ENCODE measurements around the gene GUCD1.
"Not testable (repeated sequence)": the region's sequence is repeated elsewhere in the genome, so short reads cannot be mapped to it uniquely, and the experiment has no call there.

The GUCD1 gene

GRCh38 chr22:24563246-24563645 lies 8.3 kb upstream of the GUCD1 start:
- no peak for DNase-seq

GRCh38 chr22:24559471-24559870 lies 4.5 kb upstream of the GUCD1 start:
- DNase-seq, result no peak

DNA sequence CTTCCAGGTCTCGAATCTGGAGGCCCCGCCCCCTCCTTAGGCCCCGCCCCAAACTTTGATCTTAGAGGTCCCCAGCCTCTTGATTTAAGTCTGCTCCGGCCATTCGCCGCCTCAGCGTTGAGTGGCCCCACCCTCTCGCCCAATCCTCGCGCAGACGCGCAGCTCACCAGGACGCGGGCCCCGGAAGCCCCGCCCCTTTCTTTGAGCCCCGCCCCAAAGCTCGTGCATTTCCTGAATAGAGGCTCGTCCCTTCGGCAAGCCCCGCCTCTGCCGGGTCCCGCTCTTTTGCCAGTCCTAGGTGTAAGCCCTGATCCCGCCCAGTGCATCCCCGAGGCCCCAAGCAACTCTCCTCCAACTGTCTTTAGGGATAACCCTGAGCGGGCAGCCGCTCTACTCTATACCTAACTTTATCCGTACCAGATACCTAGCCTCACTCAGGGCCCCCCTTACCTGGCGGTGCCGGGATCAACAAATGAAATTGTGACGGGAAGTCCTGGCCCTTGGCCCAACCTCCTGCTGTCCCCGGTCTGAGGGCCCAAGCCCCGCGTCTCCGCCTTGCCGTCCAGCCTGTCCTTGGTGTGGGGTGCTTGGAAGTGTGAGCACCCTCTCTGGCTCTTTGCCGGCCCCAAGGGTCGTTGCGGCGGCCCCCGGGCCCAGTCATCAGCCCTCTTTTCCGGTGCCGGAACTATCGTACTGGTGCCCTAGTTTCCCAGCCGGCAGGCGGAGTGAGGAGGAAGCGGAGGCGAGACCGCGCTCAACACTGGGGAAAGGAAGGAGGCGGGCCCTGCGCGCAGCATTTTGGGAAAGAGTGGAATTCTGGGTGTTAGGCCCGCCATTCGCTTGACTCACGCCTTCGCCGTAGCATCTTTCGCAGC lies 464 bp upstream of the GUCD1 start, which contains the start of gene SNRPD3:
TSS of gene SNRPD3 (plus strand) at position 835 of the 875 bp plus-strand sequence. CDS start 1,676 bp downstream, outside the sequence.
- peak; percentile 82 for DNase-seq

- no peak for DNase-seq
These were observed 1.2 kb downstream of the GUCD1 start for GRCh38 chr22:24553597-24554312.

- DNase-seq, result not testable (repeated sequence)
These were observed 2.2 kb downstream of the GUCD1 start for GRCh38 chr22:24552503-24553286.

GRCh38 chr22:24550902-24551435 lies 4.0 kb downstream of the GUCD1 start:
- no peak for DNase-seq

GRCh38 chr22:24550028-24550901 lies 4.7 kb downstream of the GUCD1 start:
- DNase-seq, result no peak

DNA sequence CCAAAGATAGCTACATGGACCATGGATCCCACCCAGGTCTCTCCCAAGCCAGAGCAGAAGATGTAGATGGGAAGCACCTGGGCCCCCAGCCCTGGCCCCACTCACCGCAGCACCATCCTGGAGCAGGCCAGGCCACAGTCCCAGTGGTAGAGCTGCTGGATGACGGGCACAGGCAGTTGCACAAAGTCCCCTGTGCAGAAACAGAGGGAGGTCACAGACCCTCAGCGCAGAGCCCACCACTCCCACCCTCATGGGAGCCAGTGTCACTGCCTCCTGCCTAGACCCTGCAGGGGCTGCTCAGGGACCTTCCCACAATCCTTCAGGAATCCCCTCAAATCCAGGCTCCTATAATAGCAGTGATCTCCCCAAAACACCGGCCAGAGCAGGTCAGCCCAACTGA lies 6.1 kb downstream of the GUCD1 start:
- no peak for DNase-seq

DNA sequence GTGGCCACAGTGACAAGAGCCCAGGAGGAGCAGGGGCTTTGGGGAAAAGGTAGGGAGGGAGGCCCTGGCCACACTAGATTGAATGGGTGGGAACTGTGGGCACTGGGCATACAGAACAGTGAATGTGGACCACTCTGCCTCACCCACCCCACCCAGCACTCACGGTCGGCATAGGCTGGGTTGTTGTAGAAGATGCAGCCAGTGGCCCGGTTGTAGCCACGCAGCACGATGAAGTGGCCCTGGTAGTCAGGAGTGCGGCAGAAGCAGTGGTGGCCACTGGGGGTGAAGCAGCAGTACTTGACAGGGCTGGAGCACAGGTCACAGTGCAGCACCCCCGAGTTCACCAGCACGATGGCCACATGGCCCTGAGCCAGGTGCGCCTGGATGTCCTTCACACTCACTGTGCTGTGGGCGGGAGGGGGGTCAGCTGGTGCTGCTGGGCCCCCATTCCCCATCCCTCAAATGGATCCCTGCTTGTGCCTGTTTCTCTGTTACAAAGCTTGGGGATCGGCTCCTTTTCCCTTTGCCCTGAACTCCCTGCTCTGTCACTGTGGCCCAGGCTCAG lies 11.2 kb downstream of the GUCD1 start:
- no peak for DNase-seq

DNA sequence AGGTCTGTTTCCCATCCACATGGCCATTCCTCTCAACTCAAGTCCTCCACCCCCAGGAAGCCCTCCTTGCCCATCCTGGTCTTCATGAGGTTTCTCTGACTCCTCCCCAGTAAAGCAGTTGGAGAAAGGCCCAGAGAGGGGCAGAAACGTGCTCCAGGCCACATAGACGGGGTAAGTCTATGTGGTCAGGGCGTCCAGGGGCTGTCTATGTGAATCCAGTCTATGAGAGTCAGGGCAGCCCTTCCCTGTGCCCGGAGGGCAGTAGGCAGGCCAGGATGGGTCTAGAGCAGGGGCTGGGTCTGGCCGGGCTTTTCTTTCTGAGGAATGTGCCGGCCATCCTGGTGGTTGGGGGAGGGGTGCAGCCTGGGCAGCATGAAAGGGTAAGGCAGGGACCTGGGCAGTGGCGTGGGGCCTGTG lies 11.7 kb downstream of the GUCD1 start:
- no peak for DNase-seq

DNA sequence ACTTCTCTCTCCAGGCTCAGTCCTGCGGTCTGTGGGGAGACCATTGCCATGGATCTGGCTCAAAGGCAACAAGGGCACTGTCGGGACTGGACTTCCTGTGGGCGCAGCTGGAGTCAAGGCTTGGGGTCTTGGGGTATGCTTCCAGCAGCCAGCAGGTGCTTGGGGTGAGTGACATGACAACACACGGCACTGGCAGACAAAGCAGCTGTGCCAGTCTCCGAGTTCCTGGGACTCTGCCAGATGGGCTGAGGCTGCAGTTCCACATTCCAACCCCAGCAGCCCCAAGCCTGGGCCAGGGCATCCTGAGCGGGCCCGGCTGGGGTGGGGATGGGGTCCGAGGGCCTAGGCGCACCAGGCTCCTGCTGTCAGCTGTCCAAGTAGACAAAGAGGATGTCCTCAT lies 12.3 kb downstream of the GUCD1 start:
- no peak for DNase-seq

DNA sequence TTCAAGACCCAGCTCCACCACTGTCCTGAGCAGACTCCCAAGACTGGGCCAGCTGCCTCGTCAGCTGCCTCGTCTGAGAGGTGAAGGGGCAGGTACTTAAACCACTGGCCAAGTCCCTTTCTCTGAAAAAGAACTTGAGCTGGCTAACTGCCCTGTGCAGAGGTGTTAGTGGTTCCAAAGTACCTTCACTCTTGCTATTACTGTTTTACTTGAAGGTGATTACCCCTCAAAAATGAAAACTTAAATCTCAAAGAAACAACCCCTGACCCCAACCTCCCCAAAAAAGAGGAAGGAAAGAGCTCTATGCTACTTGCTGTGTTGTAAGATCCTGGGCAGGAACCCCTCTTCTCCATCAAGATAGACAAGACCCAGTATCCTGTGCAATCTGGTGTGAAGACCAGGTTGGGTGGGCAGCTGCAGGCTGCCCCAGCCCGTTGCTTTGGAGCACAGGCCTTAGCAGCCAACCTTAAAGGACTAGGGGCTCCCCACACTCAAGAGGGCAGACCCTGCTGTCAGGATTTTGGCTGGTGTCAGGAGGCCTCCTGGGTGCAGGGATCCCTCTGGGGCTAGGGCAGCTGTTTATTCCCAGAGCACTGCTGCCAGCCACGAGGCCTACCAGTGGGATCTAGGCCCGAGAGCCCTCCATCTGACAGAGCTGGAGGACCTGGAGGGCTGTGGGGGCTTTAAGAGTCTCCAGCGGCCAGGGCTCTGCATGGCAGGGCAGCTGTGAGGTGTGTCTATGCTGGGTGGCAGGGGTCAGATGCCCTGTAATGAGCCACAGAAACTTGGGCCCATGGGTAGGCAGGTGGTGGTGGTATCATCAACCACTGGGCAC lies 13.0 kb downstream of the GUCD1 start:
- DNase-seq, result no peak

DNA sequence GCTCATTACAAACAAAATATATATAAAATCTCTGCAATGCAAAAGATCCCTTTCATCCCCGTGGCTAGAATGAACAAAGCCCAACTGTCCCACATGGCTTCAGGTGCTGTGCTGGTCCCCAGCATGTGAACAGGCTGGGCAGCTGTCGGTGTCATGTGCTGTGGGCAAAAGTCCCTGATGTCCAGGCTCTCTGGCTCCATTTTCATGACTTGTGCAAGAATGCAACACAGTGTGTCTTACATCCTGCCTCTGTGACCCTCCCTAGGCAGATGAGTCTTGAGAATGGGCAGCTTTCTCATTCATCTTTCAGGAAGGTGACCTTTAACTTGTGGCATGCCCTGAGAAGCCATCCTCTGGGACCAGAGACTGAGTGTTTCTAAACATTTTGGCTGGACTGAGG lies 14.5 kb downstream of the GUCD1 start:
- DNase-seq, result no peak

- no peak for DNase-seq
These were observed 18.8 kb downstream of the GUCD1 start for GRCh38 chr22:24536089-24536488.

DNA sequence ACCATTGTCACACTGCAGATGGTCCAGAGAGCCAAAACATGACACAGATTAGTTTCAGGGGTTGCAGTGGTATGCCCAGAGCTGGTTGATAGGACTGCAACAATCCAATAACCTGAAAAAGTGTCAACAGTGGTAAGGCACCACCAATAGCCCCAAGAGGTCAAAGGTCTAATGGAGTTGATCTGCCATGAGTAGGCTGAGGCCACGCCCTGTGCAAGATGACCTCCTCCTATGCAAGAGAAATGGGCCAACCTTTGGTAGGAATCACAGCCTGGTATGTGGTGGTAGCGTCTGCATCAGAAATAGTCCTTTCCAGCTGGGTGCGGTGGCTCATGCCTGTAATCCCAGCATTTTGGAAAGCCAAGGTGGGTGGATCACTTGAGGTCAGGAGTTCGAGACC lies 19.6 kb downstream of the GUCD1 start:
- no peak for DNase-seq

GRCh38 chr22:24532075-24532474 lies 22.9 kb downstream of the GUCD1 start:
- DNase-seq, result peak; percentile 9

DNA sequence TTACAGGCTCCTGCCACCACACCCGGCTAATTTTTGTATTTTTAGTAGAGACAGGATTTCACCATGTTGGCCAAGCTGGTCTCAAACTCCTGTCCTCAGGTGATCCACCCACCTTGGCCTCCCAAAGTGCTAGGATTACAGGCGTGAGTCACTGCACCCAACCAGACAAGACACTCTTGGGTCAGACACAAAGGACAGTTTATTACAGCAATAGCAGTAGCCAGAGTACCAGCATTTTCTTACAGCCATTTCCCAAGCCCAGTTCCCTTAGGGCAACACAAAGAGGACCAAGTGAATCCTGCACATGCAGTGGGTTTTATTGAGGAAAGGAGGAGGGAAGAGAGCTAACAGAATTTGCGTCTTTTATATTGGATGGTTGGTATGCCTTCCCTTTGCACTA lies 24.0 kb downstream of the GUCD1 start:
- DNase-seq, result not testable (repeated sequence)

GRCh38 chr22:24529898-24530297 lies 25.0 kb downstream of the GUCD1 start:
- DNase-seq, result no peak

GRCh38 chr22:24526191-24526590 lies 28.7 kb downstream of the GUCD1 start:
- DNase-seq, result no peak

DNA sequence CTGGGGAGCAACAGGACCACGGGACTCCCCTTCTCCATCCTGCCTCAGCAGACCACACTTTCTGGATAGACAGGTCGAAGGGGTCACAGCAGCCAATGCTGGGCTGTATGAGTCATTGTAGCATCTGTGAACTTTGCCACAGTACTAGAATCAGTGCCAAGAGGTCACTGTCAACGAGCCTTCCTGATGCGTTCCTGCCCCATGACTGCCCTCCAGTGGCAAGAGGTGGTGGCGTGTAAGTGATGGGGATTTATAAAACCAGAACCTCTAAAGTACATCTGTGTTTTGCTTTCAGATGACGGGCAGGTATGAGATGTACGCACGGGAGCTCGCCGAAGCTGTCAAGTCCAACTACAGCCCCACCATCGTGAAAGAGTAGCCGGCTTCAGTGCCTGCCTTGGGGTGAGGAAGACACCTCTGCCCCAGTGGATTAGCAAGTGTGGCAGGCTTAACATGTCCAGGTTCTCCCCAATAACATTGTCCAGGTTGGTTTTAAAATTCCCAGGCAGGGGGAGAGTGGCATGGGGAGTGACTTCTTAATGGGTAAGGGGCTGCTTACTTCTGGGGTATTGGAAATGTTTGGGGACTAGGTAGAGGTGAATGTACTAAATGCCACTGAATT lies 29.4 kb downstream of the GUCD1 start:
- peak; percentile 35 for DNase-seq
